OCI-LY3 (cell line): Measurements from ENCODE around the gene ARHGEF38.

Experiments used
- CTCF ChIP-seq: fragments of 200-600, 300-600 bp; sonication (generic); IDR thresholded peaks from 2 replicates; pipeline ENCODE4 v1.5.1; 2014; ENCODE audit warnings: antibody characterized with exemption, low read length, low read depth
- EZH2phosphoT487 ChIP-seq: fragments of 200-600 bp; shearing (Covaris generic); IDR thresholded peaks from 2 replicates; pipeline ENCODE4 v1.6.1; 2018; ENCODE audit warnings: antibody characterized with exemption, mixed run types, low read depth

- TF ChIP-seq CTCF: no peak
- TF ChIP-seq EZH2phosphoT487: no peak
Measured at GRCh38 chr4:105725623-105726022, 173.2 kb downstream of the ARHGEF38 start.
